ENCODE data around the gene SUSD3. TPM values are rescaled to one million over a fixed set of nuclear protein-coding genes. Genes with fewer than 3 reads are reported as not detected.

SUSD3 gene
- total RNA-seq, 1 experiment from 2014 or later: 2.2 TPM

- H3K4me3 ChIP-seq (ENCODE audit: low read depth, low read length): no peak overlapping the region
- intact Hi-C loops (cut with micrococcal nuclease; ENCODE audit: unreplicated experiment): no loop called here
- no peaks in the 10 kb centered on the region for H3K9me3 ChIP-seq
- H3K36me3 Mint-ChIP-seq (ENCODE audit: insufficient read depth, unreplicated experiment): peaks cover 14% of the 10 kb centered on the region
- POLR2A ChIA-PET: no interaction called here
- no peaks in the 10 kb centered on the region for H3K27me3 Mint-ChIP-seq (ENCODE audit: insufficient read depth, unreplicated experiment)
- H3K4me1 Mint-ChIP-seq (ENCODE audit: low read depth, unreplicated experiment): no peaks in the 10 kb centered on the region
- no peaks in the 10 kb centered on the region for H3K9me3 Mint-ChIP-seq (ENCODE audit: unreplicated experiment)
- H3K27me3 ChIP-seq (replicated peaks; ENCODE audit: control insufficient read depth, insufficient read depth, low read length): no peaks in the 10 kb centered on the region
- no peak for DNase-seq
- no peak overlapping the region for H3K4me3 Mint-ChIP-seq (ENCODE audit: unreplicated experiment)
- no peak overlapping the region for H3K27ac Mint-ChIP-seq (ENCODE audit: unreplicated experiment)
- no peaks in the 10 kb centered on the region; the same call in 1 of the 2 replicates for H3K36me3 ChIP-seq (ENCODE audit: control insufficient read depth, insufficient read depth, low read length)
- BruUV-seq (replicated peaks): no TSS peak
- no peaks in the 10 kb centered on the region for H3K4me1 ChIP-seq
- CTCF ChIA-PET: no interaction called here
- TF ChIP-seq, protein P1, sequence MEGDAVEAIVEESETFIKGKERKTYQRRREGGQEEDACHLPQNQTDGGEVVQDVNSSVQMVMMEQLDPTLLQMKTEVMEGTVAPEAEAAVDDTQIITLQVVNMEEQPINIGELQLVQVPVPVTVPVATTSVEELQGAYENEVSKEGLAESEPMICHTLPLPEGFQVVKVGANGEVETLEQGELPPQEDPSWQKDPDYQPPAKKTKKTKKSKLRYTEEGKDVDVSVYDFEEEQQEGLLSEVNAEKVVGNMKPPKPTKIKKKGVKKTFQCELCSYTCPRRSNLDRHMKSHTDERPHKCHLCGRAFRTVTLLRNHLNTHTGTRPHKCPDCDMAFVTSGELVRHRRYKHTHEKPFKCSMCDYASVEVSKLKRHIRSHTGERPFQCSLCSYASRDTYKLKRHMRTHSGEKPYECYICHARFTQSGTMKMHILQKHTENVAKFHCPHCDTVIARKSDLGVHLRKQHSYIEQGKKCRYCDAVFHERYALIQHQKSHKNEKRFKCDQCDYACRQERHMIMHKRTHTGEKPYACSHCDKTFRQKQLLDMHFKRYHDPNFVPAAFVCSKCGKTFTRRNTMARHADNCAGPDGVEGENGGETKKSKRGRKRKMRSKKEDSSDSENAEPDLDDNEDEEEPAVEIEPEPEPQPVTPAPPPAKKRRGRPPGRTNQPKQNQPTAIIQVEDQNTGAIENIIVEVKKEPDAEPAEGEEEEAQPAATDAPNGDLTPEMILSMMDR (IDR thresholded peaks at IDR 0.05; ENCODE audit: insufficient read depth in 1 of 2, low read depth in 1 of 2, low read length in 1 of 2, severe bottlenecking in 1 of 2, unreplicated experiment in 1 of 2): no peak
Measured at GRCh38 chr9:93123561-93124283, 65.2 kb downstream of the SUSD3 start.

GRCh38 chr9:93124793-93125192, 66.3 kb downstream of the SUSD3 start:
- TF ChIP-seq, protein P1 (IDR thresholded peaks at IDR 0.05; ENCODE audit: insufficient read depth in 1 of 2, low read depth in 1 of 2, low read length in 1 of 2, severe bottlenecking in 1 of 2, unreplicated experiment in 1 of 2): no peak
- no peaks in the 10 kb centered on the region for H3K4me1 ChIP-seq
- no peaks in the 10 kb centered on the region for H3K4me1 Mint-ChIP-seq (ENCODE audit: low read depth, unreplicated experiment)
- ChIA-PET POLR2A (no interaction called here), CTCF (no interaction called here)
- BruUV-seq (replicated peaks): no TSS peak
- peaks cover 13% of the 10 kb centered on the region for H3K36me3 Mint-ChIP-seq (ENCODE audit: insufficient read depth, unreplicated experiment)
- H3K9me3 ChIP-seq: no peaks in the 10 kb centered on the region
- DNase-seq: no peak
- no peak overlapping the region for H3K4me3 ChIP-seq (ENCODE audit: low read depth, low read length)
- no peaks in the 10 kb centered on the region for H3K27me3 ChIP-seq (replicated peaks; ENCODE audit: control insufficient read depth, insufficient read depth, low read length)
- H3K9me3 Mint-ChIP-seq (ENCODE audit: unreplicated experiment): no peaks in the 10 kb centered on the region
- no peak overlapping the region for H3K27ac Mint-ChIP-seq (ENCODE audit: unreplicated experiment)
- intact Hi-C loops (cut with micrococcal nuclease; ENCODE audit: unreplicated experiment): no loop called here
- H3K36me3 ChIP-seq (ENCODE audit: control insufficient read depth, insufficient read depth, low read length): no peaks in the 10 kb centered on the region; the same call in 1 of the 2 replicates
- no peak overlapping the region for H3K4me3 Mint-ChIP-seq (ENCODE audit: unreplicated experiment)
- no peaks in the 10 kb centered on the region for H3K27me3 Mint-ChIP-seq (ENCODE audit: insufficient read depth, unreplicated experiment)

DNA sequence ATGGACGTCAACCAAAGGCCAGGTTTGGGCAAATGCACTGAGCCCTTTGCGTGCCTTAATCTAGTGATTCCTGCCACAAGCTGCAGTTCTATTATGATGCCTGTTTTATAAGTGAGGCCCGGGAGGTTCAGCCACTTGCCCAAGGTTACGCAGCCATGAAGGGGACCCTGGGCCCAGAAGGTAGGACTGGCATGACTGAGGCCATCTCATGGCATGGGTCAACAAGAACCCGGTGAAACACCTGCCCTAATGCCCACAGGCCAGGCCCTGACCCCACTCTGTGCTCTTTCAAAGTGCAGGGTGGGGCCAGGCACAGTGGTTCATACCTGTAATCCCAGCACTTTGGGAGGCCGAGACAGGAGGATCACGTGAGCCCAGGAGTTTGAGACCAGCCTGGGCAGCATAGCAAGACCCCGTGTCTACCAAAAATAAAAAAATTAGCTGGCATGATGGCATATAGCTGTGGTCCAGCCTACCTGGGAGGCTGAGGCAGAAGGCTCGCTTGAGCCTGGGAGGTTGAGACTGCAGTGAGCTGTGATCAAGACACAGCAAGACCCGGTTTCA, 66.9 kb downstream of the SUSD3 start:
- CTCF ChIA-PET: interaction anchor here (0.8 kb wide), 1 partner anchor 174 kb away, joined by 3 read pairs; no protein-coding TSS in a partner anchor
- H3K27me3 Mint-ChIP-seq (ENCODE audit: insufficient read depth, unreplicated experiment): no peaks in the 10 kb centered on the region
- BruUV-seq (replicated peaks): no TSS peak

More for the DNA sequence above, 66.9 kb downstream of the SUSD3 start:
- intact Hi-C loops (cut with micrococcal nuclease; ENCODE audit: unreplicated experiment): no loop called here
- Histone ChIP-seq H3K4me1 (no peaks in the 10 kb centered on the region), H3K27me3 (replicated peaks; ENCODE audit: control insufficient read depth, insufficient read depth, low read length) (no peaks in the 10 kb centered on the region), H3K9me3 (no peaks in the 10 kb centered on the region), H3K4me3 (ENCODE audit: low read depth, low read length) (no peak overlapping the region), H3K36me3 (ENCODE audit: control insufficient read depth, insufficient read depth, low read length) (no peaks in the 10 kb centered on the region; the same call in 1 of the 2 replicates)
- H3K9me3 Mint-ChIP-seq (ENCODE audit: unreplicated experiment): no peaks in the 10 kb centered on the region
- H3K36me3 Mint-ChIP-seq (ENCODE audit: insufficient read depth, unreplicated experiment): peaks cover 13% of the 10 kb centered on the region
- H3K27ac Mint-ChIP-seq (ENCODE audit: unreplicated experiment): no peak overlapping the region
- H3K4me1 Mint-ChIP-seq (ENCODE audit: low read depth, unreplicated experiment): no peaks in the 10 kb centered on the region
- H3K4me3 Mint-ChIP-seq (ENCODE audit: unreplicated experiment): no peak overlapping the region
- POLR2A ChIA-PET: no interaction called here
- TF ChIP-seq, protein P1 (IDR thresholded peaks at IDR 0.05; ENCODE audit: insufficient read depth in 1 of 2, low read depth in 1 of 2, low read length in 1 of 2, severe bottlenecking in 1 of 2, unreplicated experiment in 1 of 2): no peak
- no peak for DNase-seq
